GM12878 (cell line): ENCODE data around the gene MMP20. TPM values are rescaled to one million over a fixed set of nuclear protein-coding genes. Genes with fewer than 3 reads are reported as not detected.

ENCODE experiments used
- ATAC-seq: fragments of 200-7000 bp; cut with Tn5 transposase; 3 replicates; pipeline ENCODE4 v1.9.1; 2020; ENCODE audit warnings: mild to moderate bottlenecking, moderate library complexity
- BruUV-seq: library from RNA; stranded (reverse); fragments of 400-500 nt; replicated peaks from 2 replicates; lab custom pipeline; 2021; lab: Mats Ljungman, UMichigan
- CTCF ChIA-PET: fragments of 300-600 bp; sonication (Branson Sonifier 250); formaldehyde crosslinking; extraction: SDS; loops from one replicate; lab custom pipeline; 2021; ENCODE audit warnings: inconsistent platforms; lab: Yijun Ruan, JAX
- POLR2A ChIA-PET: fragments of 350-600 bp; formaldehyde crosslinking; extraction: SDS; loops from one replicate; lab custom pipeline; 2021; ENCODE audit warnings: inconsistent platforms; lab: Charles Lee
- RAD21 ChIA-PET: fragments of 300-600 bp; sonication (Branson Sonifier 250); formaldehyde crosslinking; loops from one replicate; lab custom pipeline; 2023; ENCODE audit warnings: antibody characterized with exemption; ENCODE audit not compliant: unreplicated experiment; lab: Charles Lee
- SMC1A ChIA-PET: fragments of 300-600 bp; sonication (Branson Sonifier 250); formaldehyde crosslinking; loops from one replicate; lab custom pipeline; 2023; ENCODE audit not compliant: unreplicated experiment, uncharacterized antibody; lab: Charles Lee
- DNase-seq: peaks from one replicate; pipeline ENCODE4 v3.0.0-alpha.2; 2011; ENCODE audit warnings: low read depth, low spot score
- FAIRE-seq: peaks from 3 replicates; lab custom pipeline; 2011; peaks lifted over from hg19 to GRCh38; lab: Jason Lieb, UNC
- H2AFZ ChIP-seq: 2 replicates; pipeline ENCODE4 v1.6.0; 2011; ENCODE audit warnings: low read depth, low read length, control low read depth; ENCODE audit not compliant: control insufficient read depth
- H3K27ac ChIP-seq: 2 replicates; pipeline ENCODE4 v1.5.1; 2011; ENCODE audit warnings: control low read depth; ENCODE audit not compliant: control insufficient read depth, insufficient read depth
- H3K27me3 ChIP-seq, 2 experiments: replicated peaks in 1 of 2; 2 replicates each; pipeline versions ENCODE4 v1.6.0 to v1.6.1; 2011; ENCODE audit warnings: low read length in 1 of 2; ENCODE audit not compliant: control insufficient read depth in 2 of 2, insufficient read depth in 2 of 2
- H3K36me3 ChIP-seq, 2 experiments: 2 replicates each; pipeline ENCODE4 v1.5.1; 2011; ENCODE audit warnings: low read length in 1 of 2; ENCODE audit not compliant: control insufficient read depth in 2 of 2, insufficient read depth in 2 of 2
- H3K4me1 ChIP-seq: 2 replicates; pipeline ENCODE4 v1.6.1; 2011; ENCODE audit warnings: mild to moderate bottlenecking, low read length, moderate library complexity, mixed read lengths; ENCODE audit not compliant: control insufficient read depth, insufficient read depth
- H3K4me2 ChIP-seq: 2 replicates; pipeline ENCODE4 v1.6.0; 2011; ENCODE audit warnings: control low read depth; ENCODE audit not compliant: control insufficient read depth, insufficient read depth
- H3K4me3 ChIP-seq: fragments of 200-600 bp; sonication (generic); 2 replicates; pipeline ENCODE4 v1.5.1; 2016
- H3K79me2 ChIP-seq: 2 replicates; pipeline ENCODE4 v1.6.0; 2011; ENCODE audit warnings: low read length; ENCODE audit not compliant: control insufficient read depth, insufficient read depth
- H3K9ac ChIP-seq: 2 replicates; pipeline ENCODE4 v1.8.0; 2011; ENCODE audit warnings: low read length, control low read depth, mixed read lengths; ENCODE audit not compliant: control insufficient read depth, insufficient read depth
- H3K9me3 ChIP-seq: replicated peaks from 3 replicates; pipeline ENCODE4 v1.5.1; 2011; ENCODE audit warnings: mild to moderate bottlenecking, low read length; ENCODE audit not compliant: control insufficient read depth, insufficient read depth
- H4K20me1 ChIP-seq: 2 replicates; pipeline ENCODE4 v1.6.0; 2011; ENCODE audit not compliant: control insufficient read depth, insufficient read depth
- ATF7 ChIP-seq: fragments of 450-650 bp; IDR thresholded peaks from 2 replicates; pipeline ENCODE4 v1.6.1; 2016; ENCODE audit warnings: low read depth, mild to moderate bottlenecking
- CHD4 ChIP-seq: fragments of 200-600 bp; sonication (generic); IDR thresholded peaks from 2 replicates; pipeline ENCODE4 v1.6.1; 2016; ENCODE audit warnings: mild to moderate bottlenecking
- EGR1 ChIP-seq, 2 experiments: IDR thresholded peaks; 1 replicate in 1 of 2; 2 replicates in 1 of 2; pipeline ENCODE4 v1.6.1; 2011 to 2012; ENCODE audit warnings: low read depth in 2 of 2, low read length in 2 of 2, borderline replicate concordance in 1 of 2, mild to moderate bottlenecking in 1 of 2, moderate library complexity in 1 of 2
- FOXK2 ChIP-seq: fragments of 450-650 bp; IDR thresholded peaks from 2 replicates; pipeline ENCODE4 v1.6.1; 2017; ENCODE audit warnings: mild to moderate bottlenecking, moderate library complexity
- KDM1A ChIP-seq: fragments of 200-600 bp; sonication (generic); IDR thresholded peaks from 2 replicates; pipeline ENCODE4 v1.6.1; 2016; ENCODE audit warnings: borderline replicate concordance
- MTA3 ChIP-seq: IDR thresholded peaks from 2 replicates; pipeline ENCODE4 v1.6.1; 2012; ENCODE audit warnings: low read length, inconsistent platforms, borderline replicate concordance
- PML ChIP-seq: IDR thresholded peaks from 2 replicates; pipeline ENCODE4 v1.6.1; 2012; ENCODE audit warnings: low read length, inconsistent platforms
- USF2 ChIP-seq: IDR thresholded peaks from 2 replicates; pipeline ENCODE4 v1.6.1; 2011; ENCODE audit warnings: low read depth, low read length, improper control_type of control experiment, borderline replicate concordance
- YBX1 ChIP-seq: fragments of 450-650 bp; IDR thresholded peaks from 2 replicates; pipeline ENCODE4 v1.6.1; 2016; ENCODE audit warnings: antibody characterized with exemption
- WGBS: methylation state at CpG from one replicate; pipeline ENCODE4 v1.1.6; 2016; ENCODE audit warnings: low lambda C conversion rate; ENCODE audit not compliant: insufficient replicate concordance, insufficient coverage; ENCODE audit errors: missing lambda C conversion rate; 5-methylcytosine and 5-hydroxymethylcytosine counted together
- in situ Hi-C: fragments of 300-500 bp; cut with MboI; formaldehyde crosslinking; loops from 9 replicates; pipeline ENCODE4 v1.14.3; 2018; ENCODE audit warnings: mixed read lengths
- intact Hi-C: fragments of 100-400 bp; cut with micrococcal nuclease; formaldehyde crosslinking; loops from one replicate; pipeline ENCODE4 v1.14.2; 2022; ENCODE audit not compliant: unreplicated experiment
- polyA plus RNA-seq, 11 experiments: library from polyadenylated mRNA; depleted of rRNA in 4 of 11; unstranded in 6 of 11; stranded (reverse) in 5 of 11; fragments of >200 nt; fragmentation: Nextera tagmentation in 4 of 11; fragmentation: Illumina TruSeq in 1 of 11; extraction: Ambion mirVana in 4 of 11; extraction: Trizol in 1 of 11; gene quantifications; 1 replicate in 1 of 11; 2 replicates in 10 of 11; pipeline versions ENCODE4 v1.2.1 to v1.2.3, GENCODE V29; 2011 to 2016; ENCODE audit warnings: inconsistent platforms in 2 of 11, missing spikeins in 2 of 11, low read depth in 1 of 11
- total RNA-seq, 4 experiments: library from RNA; depleted of rRNA in 3 of 4; stranded (reverse); fragments of >200 nt in 3 of 4; fragmentation: Illumina TruSeq in 1 of 4; extraction: Trizol in 1 of 4; gene quantifications; 2 replicates each; pipeline versions ENCODE4 v1.2.1 to v1.2.3, GENCODE V29; 2013 to 2021

Gene MMP20
- total and polyA plus RNA-seq, 10 of the 15 experiments (the other 5 are each of a cell fraction or from before 2014, with no cell fraction given): 0.10 to 0.57 (median 0.19) TPM; not detected in 2

- Histone ChIP-seq H3K4me1 (no peaks in the 10 kb centered on the region), H4K20me1 (no peaks in the 10 kb centered on the region), H3K9me3 (no peaks in the 10 kb centered on the region; the same call in 2 of the 3 replicates), H3K36me3 (no peaks in the 10 kb centered on the region)
- no peak for DNase-seq
- RAD21 ChIA-PET: no interaction called here
- no peak for TF ChIP-seq EGR1 (IDR thresholded peaks at IDR 0.05; ENCODE audit: borderline replicate concordance in 1 of 2, low read depth in 2 of 2, low read length in 2 of 2)
- no peak for TF ChIP-seq PML
- no peak for TF ChIP-seq YBX1
- no peak for TF ChIP-seq CHD4
- TF ChIP-seq ATF7: no peak
- TF ChIP-seq FOXK2: no peak
- TF ChIP-seq MTA3: no peak
- TF ChIP-seq USF2: no peak
- TF ChIP-seq KDM1A: no peak
- TF ChIP-seq, all 136 proteins: peak for 0
- SMC1A ChIA-PET: interaction anchor here (1.7 to 2.1 kb wide), 2 partner anchors 10 to 42 kb away, joined by 6 to 12 read pairs; no protein-coding TSS in a partner anchor
- FAIRE-seq: no peak
- Histone ChIP-seq H3K4me3 (no peak overlapping the region), H2AFZ (no peak overlapping the region), H3K79me2 (no peaks in the 10 kb centered on the region), H3K4me2 (no peak overlapping the region), H3K27me3 (no peaks in the 10 kb centered on the region; a peak in 2 of 4 replicates), H3K9ac (no peak overlapping the region), H3K27ac (no peak overlapping the region)
- in situ Hi-C loops (loop anchor here (25.0 kb wide), 1 partner anchor 793 kb away; no protein-coding TSS in a partner anchor), intact Hi-C loops (no loop called here)
- ATAC-seq: no peak
- WGBS: 0% methylated on average over 2 of the region's 2 CpGs
- POLR2A ChIA-PET: no interaction called here
- CTCF ChIA-PET: interaction anchor here (0.9 to 3.5 kb wide), 3 partner anchors 11 to 160 kb away, joined by 3 to 17 read pairs (median 3); no protein-coding TSS in a partner anchor
- BruUV-seq: no TSS peak
Observed at GRCh38 chr11:102655547-102655946, 30.4 kb upstream of the MMP20 start.
